HL-60 (cell line): Measurements from ENCODE around the gene SLITRK1.

Source experiments
- CTCF ChIP-seq: IDR thresholded peaks from one replicate; pipeline ENCODE4 v1.5.1; 2011; ENCODE audit warnings: low read length, control low read depth, inconsistent platforms; ENCODE audit not compliant: insufficient read depth
- GABPA ChIP-seq: IDR thresholded peaks from 2 replicates; pipeline ENCODE4 v1.6.1; 2012; ENCODE audit warnings: low read depth
- POLR2AphosphoS5 ChIP-seq: IDR thresholded peaks from 2 replicates; pipeline ENCODE4 v1.6.1; 2012; ENCODE audit warnings: low read depth
- REST ChIP-seq: IDR thresholded peaks from 2 replicates; pipeline ENCODE4 v1.6.1; 2012; ENCODE audit warnings: low read depth; ENCODE audit not compliant: insufficient replicate concordance

DNA sequence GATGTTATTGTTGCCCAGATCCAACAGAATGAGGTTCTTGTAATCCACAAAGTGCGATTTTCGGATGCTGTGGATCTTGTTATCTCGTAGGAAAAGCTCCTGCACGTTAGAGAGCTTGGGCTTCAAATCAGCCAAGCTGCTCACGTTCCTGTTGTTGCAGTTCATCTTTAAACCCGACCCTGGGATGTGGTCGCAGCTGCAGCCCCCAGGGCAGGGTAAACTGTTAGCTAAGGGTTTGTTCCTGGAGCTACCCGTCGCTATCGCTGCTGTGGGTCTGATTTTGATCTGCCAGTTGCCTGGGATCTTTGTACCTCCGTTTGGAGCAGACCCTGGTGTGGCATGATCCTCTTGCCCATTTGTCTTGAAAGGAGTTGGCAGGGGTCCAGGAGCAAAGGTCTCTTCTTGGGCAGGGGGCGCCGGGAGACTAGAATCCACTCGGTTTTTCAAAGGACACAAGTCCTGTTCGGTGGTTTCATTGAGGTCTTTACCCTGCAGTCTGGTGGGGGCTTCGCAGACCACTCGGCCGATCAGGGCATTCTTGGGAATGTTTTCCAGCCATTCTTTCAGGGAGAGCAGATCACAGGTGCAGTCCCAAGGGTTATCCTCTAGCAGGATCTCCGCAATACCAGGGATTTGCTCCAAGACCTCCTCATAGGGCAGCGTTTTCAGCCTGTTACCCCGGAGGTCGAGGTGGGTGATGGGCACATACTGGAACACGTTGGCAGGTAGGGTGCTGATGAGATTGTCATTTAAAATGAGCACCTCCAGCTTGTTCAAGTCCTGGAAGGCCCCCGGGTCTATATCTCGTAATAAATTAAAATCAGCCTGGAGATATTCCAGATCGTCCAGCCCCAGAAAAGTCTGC is 1.8 kb downstream of the SLITRK1 start:
- TF ChIP-seq CTCF (no peak), POLR2AphosphoS5 (no peak), GABPA (no peak), REST (no peak)
